Measurements from ENCODE around the gene ZDHHC9. TPM values are rescaled to one million over a fixed set of nuclear protein-coding genes. Genes with fewer than 3 reads are reported as not detected.
A peak's percentile ranks its signal among the peaks of the same experiment; 100 is the strongest.

Gene ZDHHC9
- total RNA-seq, 1 donor from 2014 or later = 17.9 TPM

GRCh38 chrX:129773649-129774458 is 69.8 kb downstream of the ZDHHC9 start:
- no peak for DNase-seq (ENCODE audit: missing footprints)
- intact Hi-C loops (cut with DNase I) = no loop called here
- ATAC-seq = no peak

- DNase-seq (ENCODE audit: missing footprints) = peak; percentile 84
- ATAC-seq = peak; percentile 72
- intact Hi-C loops (cut with DNase I) = no loop called here
Observed at GRCh38 chrX:129772796-129773431, 70.8 kb downstream of the ZDHHC9 start.

- DNase-seq (ENCODE audit: missing footprints) (no peak), ATAC-seq (no peak)
- intact Hi-C loops (cut with DNase I) = no loop called here
Observed at GRCh38 chrX:129771266-129771995, 72.3 kb downstream of the ZDHHC9 start.

DNA sequence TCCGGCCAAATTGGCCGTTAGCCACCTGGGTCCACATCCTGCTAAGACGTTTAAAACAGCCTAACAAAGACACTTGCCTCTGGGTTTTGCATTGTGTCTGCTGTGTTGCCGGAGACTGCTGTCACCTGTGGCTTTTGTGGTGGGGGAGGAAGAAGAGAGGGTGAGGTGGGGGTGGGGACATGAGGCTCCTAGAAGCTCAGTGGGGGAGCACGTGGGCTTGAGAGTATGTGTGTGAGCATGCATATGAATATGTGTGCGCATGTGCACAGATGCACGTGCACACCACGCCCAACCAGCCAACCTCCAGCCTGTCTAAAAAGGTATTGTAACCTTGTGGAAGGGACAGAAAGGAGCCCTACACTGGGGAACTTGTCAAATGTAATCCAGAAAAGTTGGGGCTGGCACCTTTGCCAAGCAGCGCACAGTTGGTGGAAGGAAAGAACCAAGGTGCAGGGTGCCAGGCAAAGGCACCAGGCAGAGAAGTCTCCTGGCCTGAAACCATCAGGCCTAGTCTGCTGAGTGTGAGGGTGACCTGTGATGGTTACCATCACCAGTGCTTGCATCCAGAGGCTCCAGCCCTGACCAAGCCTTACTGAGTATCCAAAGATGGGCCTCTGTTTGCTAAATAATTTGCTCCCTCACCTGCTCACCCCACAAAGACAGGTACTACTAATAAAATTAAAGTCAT is 74.1 kb downstream of the ZDHHC9 start:
- peak; percentile 37 for DNase-seq (ENCODE audit: missing footprints)
- no peak for ATAC-seq
- intact Hi-C loops (cut with DNase I) = no loop called here

GRCh38 chrX:129768586-129769466 is 74.9 kb downstream of the ZDHHC9 start:
- ATAC-seq (no peak), DNase-seq (ENCODE audit: missing footprints) (peak; percentile 26)
- intact Hi-C loops (cut with DNase I) = no loop called here

GRCh38 chrX:129768186-129768585 is 75.5 kb downstream of the ZDHHC9 start:
- intact Hi-C loops (cut with DNase I) = no loop called here
- DNase-seq (ENCODE audit: missing footprints) (no peak), ATAC-seq (no peak)

GRCh38 chrX:129763666-129764065 is 80.0 kb downstream of the ZDHHC9 start:
- DNase-seq (ENCODE audit: missing footprints) (no peak), ATAC-seq (no peak)
- intact Hi-C loops (cut with DNase I) = no loop called here

DNA sequence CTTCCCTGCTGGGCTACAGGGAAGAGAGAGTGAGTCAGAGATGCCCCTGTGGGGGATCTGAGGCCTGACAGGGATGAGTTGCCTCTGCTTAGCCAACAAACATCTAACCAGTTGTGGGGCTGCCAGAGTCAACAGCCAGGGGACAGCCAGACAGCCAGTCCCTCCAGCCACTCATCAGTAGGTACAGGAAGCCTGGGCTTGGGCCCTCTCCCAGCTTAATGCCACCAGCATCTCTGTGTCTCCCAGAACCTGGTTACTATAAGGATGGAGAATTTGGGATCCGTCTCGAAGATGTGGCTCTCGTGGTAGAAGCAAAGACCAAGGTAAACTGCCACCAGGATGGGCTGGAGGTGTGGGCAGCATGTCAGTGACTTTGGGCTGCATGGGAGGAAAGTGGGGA is 81.2 kb downstream of the ZDHHC9 start:
- intact Hi-C loops (cut with DNase I) = no loop called here
- DNase-seq (ENCODE audit: missing footprints) (no peak), ATAC-seq (no peak)

GRCh38 chrX:129761596-129761995 is 82.1 kb downstream of the ZDHHC9 start:
- no peak for DNase-seq (ENCODE audit: missing footprints)
- intact Hi-C loops (cut with DNase I) = no loop called here

DNA sequence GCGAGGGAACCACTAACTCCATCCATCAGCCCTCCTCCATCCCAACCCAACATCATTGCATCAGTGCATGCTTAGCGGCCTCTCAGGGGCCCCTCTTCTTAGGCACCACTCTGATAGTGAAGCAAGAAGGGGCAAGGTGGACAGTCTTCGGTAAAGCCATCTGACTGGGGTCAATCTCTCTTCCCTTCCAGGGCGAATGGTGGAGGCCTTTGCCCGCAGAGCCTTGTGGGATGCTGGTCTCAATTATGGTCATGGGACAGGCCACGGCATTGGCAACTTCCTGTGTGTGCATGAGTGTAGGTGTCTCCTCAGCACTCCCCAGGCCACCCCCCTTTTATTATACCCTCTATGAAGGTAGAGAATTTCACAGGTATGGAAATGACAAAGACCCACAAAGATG is 82.7 kb downstream of the ZDHHC9 start:
- no peak for DNase-seq (ENCODE audit: missing footprints)
- no peak for ATAC-seq
- intact Hi-C loops (cut with DNase I) = no loop called here

More at GRCh38 chrX:129761596-129761995, 82.1 kb downstream of the ZDHHC9 start:
- no peak for ATAC-seq

DNA sequence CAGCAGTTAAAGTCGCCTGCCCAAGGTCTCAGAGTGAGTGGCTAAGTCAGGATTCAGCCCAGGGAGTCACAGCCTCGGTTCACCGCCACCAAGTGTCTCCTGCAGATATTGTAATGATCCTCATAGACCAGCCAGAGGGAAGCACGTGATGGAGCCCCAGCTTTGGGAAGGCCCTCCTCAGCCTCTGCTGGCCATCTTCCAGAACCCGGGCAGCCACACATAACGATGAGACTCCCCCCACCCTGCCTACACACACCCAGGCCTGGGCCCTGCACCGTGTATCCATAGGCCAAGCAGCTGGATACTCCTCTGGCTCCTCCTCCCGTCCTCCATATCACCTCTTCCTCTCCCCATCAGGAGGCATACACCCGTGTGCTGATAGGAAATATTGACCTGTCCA is 83.5 kb downstream of the ZDHHC9 start:
- DNase-seq (ENCODE audit: missing footprints) = no peak
- intact Hi-C loops (cut with DNase I) = no loop called here
- ATAC-seq = no peak

DNA sequence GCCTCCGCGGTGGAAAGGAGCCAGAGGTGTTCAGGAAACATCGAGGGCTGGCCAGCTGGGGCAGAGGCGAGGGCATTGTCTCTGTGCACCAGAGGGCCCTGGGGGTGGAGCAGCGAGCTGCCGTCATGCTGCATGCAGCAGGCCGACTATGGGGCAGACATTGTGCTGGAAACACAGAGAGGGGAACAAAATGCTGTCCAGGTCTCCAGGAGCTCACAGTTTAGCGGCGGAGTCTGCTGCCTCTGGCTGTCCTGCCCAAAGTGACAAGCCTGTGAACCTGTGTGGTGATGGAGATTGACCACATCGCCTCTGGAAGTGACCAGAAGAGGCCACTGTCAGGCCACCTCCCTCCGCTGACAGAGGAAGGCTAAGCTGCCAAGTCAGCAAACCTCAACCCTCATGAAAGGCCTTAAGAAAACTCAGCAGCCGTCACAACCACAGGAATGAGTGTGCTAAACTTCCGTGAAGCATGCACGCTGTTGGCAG is 84.1 kb downstream of the ZDHHC9 start:
- intact Hi-C loops (cut with DNase I) = no loop called here
- DNase-seq (ENCODE audit: missing footprints) (peak; percentile 73), ATAC-seq (peak; percentile 76)

- ATAC-seq (no peak), DNase-seq (ENCODE audit: missing footprints) (no peak)
- intact Hi-C loops (cut with DNase I) = no loop called here
Observed at GRCh38 chrX:129755779-129756650, 87.7 kb downstream of the ZDHHC9 start.

DNA sequence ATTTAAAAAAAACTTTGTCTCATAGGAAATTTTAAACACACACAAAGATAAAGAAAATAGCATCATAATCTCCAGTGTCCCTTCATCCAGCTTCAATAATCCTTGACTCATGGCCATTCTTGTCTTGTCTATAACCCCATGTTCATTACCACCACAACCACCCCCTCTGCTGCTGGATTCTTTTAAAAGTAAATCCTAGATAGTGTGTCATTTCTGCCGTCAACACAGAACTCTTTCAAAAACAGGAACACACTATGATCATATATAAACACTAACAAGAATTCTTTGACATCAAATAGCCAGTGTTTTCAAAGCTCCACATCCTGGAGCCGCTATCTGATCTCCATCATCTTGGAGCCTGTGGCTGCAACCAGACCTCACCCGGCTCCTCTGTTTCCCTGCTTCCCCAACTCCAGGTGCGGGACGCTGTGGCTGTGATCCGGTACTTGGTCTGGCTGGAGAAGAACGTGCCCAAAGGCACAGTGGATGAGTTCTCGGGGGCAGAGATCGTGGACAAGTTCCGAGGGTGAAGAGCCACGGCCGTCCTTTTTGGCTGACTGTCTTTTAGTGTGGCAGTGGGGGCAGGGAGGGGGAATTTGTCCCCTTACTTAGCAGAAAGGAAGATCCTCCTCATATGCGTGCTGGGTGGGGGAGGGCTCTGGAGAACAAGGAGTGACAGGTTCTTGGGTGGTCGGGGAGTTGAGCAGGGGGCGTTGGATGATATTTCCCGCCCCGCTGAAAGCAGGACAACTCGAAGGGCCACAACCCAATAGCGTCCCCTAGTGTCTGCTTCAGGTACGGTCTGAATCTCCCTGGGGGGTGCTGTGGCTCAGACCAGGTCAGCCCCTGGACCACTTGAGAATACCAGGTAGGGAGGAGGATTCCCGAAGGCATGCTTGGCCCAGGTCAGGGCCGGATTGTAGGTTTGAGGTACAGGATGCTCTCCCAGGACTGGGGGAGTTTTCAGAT is 89.3 kb downstream of the ZDHHC9 start:
- ATAC-seq (no peak), DNase-seq (ENCODE audit: missing footprints) (no peak)
- intact Hi-C loops (cut with DNase I) = no loop called here
